Skeletal muscle cell (primary cell): Measurements from ENCODE around the gene KLF13.
A peak's percentile ranks its signal among the peaks of the same experiment; 100 is the strongest.
"Not testable (repeated sequence)": the region's sequence is repeated elsewhere in the genome, so short reads cannot be mapped to it uniquely, and the experiment has no call there.

Experiments
- DNase-seq: peaks from one replicate; pipeline ENCODE4 v3.0.0-alpha.2; 2010; ENCODE audit warnings: low read depth
- H3K4me3 ChIP-seq: 2 replicates; pipeline ENCODE4 v1.5.1; 2011; ENCODE audit warnings: low read depth, mild to moderate bottlenecking, control low read depth, low read length, moderate library complexity

Gene KLF13

GRCh38 chr15:31356097-31356496 lies 29.5 kb downstream of the KLF13 start:
- DNase-seq, H3K4me3 ChIP-seq: not testable (repeated sequence)

DNA sequence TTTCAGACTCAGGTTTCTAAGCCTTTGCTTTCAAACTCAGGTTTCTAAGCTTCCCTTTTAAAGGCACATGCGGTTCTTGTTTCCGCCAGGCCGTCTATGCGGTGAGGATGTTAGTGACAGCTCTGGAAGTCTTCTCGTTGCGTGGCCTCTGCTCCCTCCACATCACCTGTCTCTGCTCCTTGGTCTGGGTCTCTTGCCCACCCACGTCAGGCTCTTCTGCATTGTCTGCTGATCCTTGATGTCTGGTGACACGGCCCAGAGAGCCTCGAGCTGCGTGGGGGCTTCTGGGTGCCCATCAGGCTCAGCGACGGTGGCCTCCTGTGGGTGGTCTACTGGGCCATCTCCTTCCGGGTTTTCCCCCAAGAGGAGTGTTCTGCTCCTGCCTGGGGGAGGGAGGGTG lies 30.5 kb downstream of the KLF13 start:
- DNase-seq: no peak

GRCh38 chr15:31358163-31358562 lies 31.5 kb downstream of the KLF13 start:
- H3K4me3 ChIP-seq: no peak overlapping the region

More for the DNA sequence above, 30.5 kb downstream of the KLF13 start:
- no peak overlapping the region for H3K4me3 ChIP-seq

GRCh38 chr15:31358957-31359701 lies 32.5 kb downstream of the KLF13 start:
- no peak for DNase-seq
- H3K4me3 ChIP-seq: no peak overlapping the region

More at GRCh38 chr15:31358163-31358562, 31.5 kb downstream of the KLF13 start:
- no peak for DNase-seq

DNA sequence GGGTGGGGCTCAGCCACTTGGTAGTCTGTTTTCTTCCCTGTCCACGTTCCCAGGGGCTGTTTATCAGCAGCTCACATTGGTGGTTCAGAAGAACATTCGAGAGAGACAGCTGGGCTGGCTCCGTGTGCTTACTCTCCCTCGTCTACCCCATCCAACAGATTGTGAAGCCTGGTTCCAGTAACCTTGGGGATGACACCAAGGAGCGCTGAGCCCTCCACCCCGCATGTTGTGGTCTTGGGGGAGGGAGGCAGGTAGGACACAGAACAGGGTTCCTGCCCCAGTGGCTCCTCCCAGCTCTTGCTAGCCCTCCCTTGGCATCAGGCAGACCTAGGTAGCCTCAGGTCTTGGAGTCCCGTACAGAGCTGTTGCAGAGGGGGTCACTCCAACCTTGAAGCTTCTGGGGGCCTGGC lies 33.1 kb downstream of the KLF13 start:
- H3K4me3 ChIP-seq: no peak overlapping the region
- DNase-seq: no peak

DNA sequence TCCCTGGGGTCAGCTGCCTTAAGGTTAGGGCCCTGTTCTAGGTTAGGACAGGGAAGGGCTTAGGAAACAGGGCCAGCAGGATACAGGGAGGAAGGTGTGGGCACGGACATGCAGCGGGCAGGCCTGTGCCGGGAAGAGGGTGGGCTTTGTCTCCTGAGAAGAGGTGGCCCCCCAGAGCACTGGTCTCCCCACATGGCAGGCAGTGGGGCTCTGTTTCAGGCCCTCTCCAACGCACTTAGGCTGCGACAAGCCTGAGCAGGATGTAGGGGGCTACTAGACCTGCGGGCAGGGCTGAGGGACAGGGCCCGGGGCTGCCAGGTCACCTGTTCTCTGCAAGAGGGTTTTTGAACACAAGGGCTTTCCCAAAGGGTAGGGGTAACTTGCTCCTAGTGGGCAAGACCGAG lies 33.5 kb downstream of the KLF13 start:
- no peak for DNase-seq
- H3K4me3 ChIP-seq: no peak overlapping the region

- H3K4me3 ChIP-seq: no peak overlapping the region
- no peak for DNase-seq
Observed at GRCh38 chr15:31360843-31361763, 34.5 kb downstream of the KLF13 start.

DNA sequence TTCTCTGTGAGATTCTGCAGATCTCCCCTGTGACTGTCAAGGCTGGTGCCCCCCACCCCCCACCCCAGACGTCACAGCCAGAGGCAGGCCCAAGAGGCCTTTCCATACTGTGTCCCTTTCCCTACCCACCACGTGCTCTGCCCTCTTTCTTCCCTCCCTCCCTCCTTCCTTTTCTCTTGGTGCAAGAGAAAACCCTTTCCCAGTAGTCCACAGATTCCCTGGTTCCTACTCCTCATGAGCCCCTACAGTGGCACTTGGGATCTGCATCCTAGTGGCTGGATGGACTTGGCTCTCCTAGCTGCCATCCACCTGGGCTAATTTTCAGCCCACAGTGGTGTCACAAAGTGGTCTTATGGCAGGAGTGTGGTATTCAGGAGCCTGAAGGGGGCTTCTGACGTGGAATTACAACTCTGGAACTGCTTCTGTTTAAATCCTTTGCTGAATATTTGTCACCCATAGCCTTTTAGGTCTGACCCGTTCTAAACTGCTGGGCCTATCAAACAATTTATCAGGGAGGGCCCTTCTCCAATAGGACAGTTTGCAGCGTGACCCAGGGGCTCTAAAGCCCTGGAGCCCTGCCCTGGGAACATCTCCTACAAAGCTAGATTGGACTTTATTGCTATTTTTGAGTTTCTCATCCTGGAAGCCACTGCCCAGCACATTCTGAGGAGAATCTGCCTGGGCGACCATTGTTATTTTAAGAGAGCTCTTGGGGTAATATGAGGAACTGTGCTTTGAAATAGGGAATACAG lies 35.3 kb downstream of the KLF13 start:
- DNase-seq: no peak
- no peak overlapping the region for H3K4me3 ChIP-seq

- DNase-seq: no peak
- H3K4me3 ChIP-seq: no peak overlapping the region
Observed at GRCh38 chr15:31362886-31363285, 36.3 kb downstream of the KLF13 start.

- DNase-seq: no peak
- no peak overlapping the region for H3K4me3 ChIP-seq
Observed at GRCh38 chr15:31364301-31365031, 37.8 kb downstream of the KLF13 start.

GRCh38 chr15:31365032-31365654 lies 38.5 kb downstream of the KLF13 start:
- DNase-seq: no peak
- H3K4me3 ChIP-seq: no peak overlapping the region

- DNase-seq: peak; percentile 93
- H3K4me3 ChIP-seq: no peak overlapping the region
Observed at GRCh38 chr15:31365655-31366127, 39.1 kb downstream of the KLF13 start.

DNA sequence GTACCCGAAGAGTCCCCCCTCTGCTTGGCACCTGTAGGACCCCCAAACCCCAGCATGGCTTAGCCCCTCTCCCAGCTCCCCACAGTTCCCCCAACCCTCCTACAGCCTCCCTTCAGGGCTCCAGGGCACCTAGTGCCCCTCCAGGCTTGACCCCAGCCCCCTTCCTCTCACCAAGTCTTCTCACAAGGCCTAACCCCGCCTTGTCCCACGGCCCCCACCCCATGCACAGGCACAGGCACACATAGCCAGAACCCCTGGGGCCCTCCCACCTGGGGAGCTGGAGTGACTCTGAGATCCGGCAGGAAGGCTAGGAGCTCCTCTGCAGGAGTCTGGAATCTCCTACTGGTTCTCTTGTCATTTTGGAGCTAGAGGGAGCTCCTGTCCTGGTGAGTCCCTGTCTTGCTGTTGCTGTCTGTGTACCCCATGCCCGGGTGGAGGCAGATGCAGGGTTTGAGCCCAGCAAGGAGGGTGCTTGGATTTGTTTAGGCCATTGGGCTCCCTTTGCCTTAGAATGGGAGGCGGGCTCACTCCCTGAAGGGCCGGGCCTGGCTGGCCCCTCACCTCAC lies 39.6 kb downstream of the KLF13 start:
- peak overlapping the region; percentile 24 for H3K4me3 ChIP-seq
- DNase-seq: no peak

GRCh38 chr15:31367021-31367729 lies 40.5 kb downstream of the KLF13 start:
- DNase-seq: no peak
- H3K4me3 ChIP-seq: no peak overlapping the region

- DNase-seq: no peak
Observed at GRCh38 chr15:31367730-31368344, 41.2 kb downstream of the KLF13 start.

DNA sequence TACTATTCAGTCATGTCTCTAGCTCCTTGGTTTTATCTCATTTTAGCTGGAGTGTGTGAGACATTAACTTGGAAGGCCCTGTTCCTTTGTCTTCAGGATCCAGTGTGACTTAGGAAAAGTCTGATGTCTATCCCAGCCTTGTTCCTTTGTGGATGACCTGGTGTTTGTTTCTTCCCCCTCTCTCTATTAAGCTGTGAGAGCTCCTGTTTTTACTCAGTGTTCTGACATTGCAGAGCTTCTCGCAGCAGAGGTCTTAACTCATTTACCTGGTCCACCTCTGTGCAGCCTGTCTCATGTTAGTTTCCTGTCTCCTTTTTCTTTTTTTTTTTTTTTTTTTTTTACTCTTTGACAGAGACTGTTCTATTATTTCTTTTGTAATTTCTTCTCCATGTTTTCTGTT lies 43.1 kb downstream of the KLF13 start:
- no peak for DNase-seq
- H3K4me3 ChIP-seq: no peak overlapping the region

More at GRCh38 chr15:31367730-31368344, 41.2 kb downstream of the KLF13 start:
- H3K4me3 ChIP-seq: no peak overlapping the region

GRCh38 chr15:31371520-31372240 lies 45.0 kb downstream of the KLF13 start:
- DNase-seq: no peak
- H3K4me3 ChIP-seq: no peak overlapping the region
